GM03348 (cell line): Measurements from ENCODE around the gene NKX1-1.

Experiments
- DNase-seq: peaks from one replicate; pipeline ENCODE4 v3.0.0; 2012; ENCODE audit warnings: low spot score

Gene NKX1-1

DNA sequence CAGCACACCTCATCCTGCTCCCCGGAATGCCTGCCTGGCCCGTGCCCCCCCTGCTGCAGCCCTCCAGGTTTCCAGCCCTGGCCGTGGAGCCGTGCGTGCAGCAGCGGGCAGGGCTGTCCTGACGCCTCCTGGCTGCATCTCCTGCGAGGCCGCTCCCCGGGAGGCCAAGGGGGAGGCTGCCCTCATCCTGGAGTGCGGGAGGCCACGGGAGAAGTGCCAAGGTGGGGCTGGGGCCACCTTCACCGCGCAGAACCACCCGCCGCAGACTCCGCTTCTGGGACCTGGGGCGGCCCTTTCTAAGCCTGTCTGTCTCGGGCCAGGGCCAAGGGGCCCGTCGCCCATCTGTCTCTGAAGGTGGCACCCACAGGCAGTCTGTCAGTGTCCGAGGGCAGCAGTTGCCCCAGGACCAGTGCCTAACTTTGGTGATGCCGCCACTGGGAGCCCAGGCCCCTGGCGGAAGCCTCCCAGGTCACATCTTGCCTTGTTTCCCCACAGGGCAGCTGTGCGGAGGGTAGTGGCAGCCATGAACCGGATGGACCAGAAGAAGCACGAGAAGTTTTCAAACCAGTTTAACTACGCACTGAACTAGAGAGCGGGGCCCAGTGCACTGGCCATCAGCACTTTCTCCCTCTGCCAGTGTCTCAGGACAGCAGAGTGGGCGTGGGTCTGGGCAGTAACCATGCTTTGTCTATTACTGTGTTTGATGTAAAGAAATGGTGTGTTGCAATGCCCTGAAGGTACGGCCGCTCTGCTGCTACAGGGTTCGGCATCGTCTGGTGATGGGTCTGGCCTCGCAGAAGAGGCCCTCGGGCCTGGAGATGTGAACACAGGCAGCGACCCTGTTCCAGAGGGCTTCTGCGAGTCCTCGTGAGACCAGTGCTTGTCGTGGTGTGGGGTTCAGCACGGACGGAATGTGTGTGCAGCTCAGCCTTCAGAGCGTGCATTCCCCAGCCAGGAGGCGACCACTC, 20.6 kb downstream of the NKX1-1 start:
- DNase-seq = no peak

DNA sequence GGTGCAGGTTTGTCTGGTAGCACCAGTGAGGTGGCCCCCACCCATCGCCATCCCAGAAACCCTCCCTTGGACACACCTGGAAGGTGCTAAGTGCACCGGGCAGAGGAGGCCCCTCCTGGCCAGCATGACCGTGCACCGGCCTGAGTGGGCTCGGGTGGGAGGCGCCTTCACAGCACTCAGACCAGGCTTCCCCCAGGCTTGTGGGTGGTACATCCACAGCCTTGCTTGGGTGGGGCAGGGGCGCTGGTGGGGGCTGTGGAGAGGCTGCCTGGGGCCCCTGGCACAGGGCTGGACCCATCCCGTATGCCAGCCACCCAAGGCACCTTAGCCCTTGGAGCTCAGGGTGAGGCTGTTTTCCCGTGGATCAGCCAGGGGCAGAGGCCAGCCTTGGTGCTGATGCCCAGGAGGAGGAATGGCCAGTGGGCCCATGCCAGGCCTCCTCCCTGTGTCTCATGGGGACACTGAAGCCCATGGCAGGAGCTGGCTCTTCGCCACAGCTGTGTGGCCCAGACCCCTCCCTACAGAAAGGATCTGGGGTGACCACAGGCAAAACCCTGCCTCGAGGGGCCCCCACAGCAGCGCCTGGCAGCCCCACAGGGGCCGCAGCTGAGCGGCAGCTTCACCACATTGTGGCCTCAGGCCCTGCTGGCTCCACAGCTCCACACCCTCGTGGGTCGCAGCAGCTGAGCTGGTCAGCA, 21.4 kb downstream of the NKX1-1 start:
- DNase-seq = no peak

DNA sequence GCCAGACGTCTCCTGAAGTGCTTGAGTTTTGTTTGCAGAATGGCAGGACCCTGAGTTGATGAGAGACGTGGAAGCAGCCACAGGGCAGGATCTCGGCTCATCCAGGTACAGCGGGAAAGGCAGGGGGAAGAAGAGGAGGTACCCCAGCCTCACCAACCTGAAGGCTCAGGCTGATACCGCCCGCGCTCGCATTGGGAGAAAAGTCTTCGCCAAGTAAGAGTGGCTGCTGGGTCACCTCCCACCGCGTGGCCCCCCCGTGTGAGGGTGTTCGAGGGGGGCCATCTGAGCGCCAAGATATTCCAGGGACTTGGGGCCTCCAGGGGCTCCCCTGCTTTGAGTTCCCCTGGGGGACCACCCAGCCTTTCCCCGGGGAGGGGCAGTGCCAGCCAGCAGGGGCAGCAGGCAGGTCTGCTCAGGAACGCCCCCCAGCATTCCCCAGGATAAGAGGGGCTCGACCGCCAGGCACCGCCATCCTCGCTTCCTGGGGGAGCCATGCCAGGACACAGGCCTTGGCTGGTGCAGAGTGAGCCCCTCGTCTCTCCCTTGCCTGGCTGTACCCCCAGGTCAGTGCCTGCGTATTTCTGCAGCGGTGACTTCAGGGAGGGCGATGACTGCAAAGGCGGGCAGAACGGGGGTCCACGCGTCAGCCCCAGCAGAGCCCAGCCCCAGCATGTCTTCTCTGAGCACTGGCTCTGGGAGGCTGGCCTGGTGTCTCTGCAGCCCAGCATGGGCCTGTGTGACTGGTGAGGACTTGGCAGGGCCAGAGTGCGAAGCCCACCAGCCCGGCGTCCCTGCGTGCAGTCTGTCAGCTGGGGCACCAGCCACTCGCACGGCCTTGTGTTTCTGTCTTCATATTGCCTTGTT, 22.3 kb downstream of the NKX1-1 start:
- DNase-seq = no peak

DNA sequence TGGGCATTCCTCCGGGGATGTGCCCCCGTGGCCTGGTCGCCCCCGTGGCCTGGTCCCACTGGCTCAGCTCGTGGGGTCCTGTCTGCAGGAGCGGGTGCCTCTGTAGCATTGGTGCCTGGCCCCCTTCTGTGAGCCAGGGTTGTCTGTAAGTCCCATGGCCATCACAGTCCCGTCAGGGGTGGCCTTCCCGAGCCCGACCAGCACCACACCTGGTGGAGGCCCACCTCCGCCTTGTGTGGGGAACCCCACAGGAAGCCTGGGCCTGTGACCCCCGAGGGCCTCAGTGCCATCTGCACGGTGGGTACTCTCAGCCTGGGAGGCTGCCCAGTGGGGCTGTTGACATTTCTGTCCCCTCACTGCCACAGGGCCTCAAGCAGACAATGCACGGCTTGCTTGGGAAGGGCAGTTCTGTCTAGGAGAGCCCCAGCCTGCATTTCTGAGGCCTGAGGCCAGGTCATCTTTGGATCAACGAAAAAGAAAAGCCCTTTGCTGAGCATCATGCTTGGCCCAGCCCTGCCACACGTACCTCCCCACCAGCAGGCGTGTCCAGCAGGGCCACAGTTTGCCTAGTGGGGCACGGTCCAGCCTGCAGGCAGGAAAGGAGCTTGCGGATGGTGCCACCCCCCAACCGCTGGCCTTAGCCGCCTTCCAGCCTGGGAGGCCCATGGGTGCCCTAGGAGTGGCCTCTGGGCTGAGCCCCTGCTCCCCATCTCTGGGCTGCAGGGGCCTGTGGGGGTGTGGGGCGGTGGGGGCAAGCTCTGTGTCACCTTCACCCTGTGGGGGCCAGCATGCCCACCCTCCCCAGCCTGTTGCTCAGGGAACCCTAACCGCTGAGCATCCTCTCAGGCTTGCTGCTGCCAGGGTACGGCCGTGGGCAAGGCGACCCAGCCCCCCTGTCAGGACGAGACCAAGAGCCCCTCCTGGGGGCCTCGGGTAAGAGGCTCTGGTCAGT, 23.2 kb downstream of the NKX1-1 start:
- DNase-seq = no peak

DNA sequence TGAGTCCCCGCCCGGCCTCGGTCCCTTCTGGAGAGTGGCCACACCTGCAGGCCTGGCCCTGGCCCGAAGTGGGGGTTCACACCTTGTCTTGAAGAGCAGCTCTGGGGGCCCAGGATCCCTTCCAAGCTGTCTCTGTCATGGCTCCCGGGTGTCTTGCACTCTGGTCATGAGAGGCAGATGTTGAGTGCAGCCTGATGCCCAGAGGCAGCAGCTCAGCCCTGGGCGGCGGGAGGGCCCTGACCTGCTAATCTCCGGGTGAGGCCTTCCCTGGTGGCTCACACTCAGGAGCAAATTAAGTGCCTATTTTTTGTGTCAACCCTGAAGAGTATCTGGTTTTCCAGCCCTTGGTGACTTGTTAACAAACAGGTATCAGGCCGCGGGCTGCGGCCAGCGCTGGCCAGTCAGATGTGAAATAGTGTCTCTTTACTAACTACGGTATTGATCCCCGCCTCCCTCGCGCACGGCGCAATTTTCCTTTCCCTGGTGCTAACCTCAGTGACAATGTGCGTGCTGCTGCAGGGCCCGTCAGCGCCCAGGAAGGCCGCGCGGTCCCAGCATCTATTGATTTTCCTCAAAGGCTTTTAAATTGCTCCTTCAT, 24.2 kb downstream of the NKX1-1 start:
- DNase-seq = no peak

DNA sequence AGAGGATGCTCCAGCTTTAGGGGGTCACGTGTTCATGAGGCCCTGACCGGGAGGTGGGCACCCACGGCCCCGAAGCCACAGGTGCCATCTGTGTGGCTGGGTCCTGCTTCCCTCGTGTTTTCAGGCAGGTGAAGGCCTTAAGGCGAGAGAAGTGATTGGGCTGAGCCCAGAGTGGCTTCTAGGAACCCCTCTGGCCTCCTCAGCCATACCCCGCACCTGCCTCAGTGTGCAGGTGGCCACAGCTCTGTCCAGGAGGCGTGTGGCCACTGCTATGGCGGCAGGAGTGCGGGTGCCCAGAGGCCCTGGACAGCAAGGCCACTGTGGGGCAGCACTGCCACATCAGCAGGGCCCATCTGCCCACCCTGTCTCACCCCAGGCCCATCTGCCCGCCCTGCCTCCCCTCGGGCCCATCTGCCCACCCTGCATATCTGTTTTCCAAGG, 25.0 kb downstream of the NKX1-1 start:
- no peak for DNase-seq

DNA sequence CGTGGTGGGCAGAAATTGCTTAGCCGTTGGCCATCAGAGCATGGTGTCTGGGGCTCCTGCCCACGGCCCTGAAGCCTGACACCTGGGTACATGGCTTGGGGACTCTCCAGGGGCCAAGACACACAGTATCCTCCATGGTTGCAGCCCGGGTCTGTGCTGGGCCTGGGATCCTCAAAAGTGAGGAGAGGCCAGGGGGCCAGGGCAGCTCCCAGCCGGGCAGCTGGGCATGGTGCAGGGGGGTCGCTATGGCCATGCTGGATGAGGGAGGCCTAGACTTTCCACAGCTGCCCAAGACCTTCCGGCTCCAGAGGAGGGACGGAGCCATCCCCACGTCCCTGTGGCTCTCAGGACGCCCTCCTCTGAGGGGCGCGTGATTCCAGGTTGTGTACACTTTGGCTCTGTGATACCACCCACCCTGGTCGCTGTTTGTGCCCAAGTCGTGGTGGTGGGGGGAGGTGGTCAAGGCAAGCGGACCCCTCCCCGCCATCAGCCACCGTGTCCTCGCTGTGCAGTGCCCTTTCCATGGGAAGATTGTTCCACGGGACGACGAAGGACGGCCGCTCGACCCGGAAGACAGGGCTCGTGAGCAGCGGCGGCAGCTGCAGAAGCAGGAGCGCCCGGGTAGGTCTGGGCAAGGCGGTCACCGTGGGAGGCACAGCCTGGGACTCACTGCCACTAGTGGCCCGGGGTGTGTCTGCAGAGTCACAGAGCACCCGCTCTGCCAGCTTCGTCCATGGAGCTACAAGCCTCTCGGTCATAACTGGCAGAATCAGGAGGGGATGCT, 25.7 kb downstream of the NKX1-1 start:
- no peak for DNase-seq

DNA sequence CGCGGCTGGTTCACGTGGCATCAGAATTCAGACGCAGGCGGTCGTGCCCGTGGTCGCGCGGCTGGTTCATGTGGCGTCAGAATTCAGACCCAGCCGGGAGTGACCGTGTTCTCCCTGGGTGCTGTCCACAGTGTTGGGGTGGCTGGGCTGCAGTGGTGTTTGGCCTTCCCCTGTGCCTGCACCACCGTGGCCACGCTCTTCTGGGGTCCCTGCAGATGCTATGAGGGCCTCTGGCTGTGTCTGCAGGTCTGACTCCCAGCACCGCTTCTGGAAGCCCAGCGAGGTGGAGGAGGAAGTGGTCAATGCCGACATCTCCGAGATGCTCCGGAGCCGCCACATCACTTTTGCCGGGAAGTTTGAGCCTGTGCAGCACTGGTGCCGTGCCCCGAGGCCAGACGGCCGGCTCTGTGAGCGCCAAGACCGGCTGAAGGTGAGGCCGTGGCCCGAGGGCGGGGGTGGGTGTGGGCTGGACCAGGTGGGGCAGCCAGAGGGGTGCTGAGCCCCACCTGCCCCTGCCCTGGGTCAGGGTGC, 26.4 kb downstream of the NKX1-1 start:
- no peak for DNase-seq

DNA sequence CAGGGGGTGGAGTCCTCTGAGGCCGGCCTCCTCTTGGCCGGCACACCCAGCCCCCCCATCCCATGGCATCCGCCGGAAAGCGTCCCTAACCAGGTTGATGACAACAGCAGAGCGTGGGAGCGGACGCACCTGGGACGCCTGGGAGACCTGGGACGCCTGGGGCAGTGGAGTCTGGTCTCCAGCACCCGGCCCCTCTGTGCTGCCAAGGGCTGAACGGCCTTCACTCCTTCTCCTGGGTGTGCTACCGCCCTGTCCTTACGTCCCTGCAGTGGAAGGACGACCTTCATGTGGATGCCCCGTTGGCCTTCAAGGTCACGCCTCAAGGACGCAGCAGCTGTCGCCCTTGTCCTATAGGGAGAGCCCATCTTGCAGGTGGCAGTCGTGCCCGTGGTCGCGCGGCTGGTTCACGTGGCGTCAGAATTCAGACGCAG, 26.9 kb downstream of the NKX1-1 start:
- DNase-seq = no peak

DNA sequence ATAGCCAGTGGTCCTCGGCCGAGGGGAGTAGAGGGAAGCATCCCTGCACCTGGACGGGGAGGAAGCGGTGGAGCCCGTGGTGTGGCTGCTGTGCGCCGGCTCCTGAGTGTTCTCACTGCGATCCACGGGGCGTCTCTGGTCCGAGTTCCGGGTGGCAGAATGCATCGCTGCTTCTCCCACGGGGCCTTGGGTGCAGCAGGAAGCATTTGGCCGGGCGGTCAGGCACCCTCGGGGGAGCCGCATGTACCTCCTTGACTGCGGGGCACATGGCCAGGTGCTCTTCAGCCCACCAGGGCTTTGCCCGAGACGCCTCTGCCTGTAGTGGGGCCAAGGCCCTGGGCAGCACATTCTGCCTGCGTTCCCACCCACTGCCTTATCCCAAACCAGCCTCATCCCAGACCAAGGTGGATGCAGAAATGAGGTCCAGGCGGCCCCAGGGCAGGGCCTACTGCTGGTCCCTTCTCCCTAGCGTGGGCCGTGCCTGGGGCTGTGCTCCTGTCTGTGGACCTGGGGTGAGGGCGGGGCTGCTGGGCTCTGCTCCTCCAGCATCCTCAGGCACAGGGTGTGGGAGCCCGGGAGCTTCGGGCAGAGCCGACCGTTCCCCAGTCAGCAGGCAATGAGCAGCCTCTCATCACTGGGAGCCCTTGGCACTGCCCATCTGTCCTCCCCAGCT, 27.5 kb downstream of the NKX1-1 start:
- DNase-seq = no peak

DNA sequence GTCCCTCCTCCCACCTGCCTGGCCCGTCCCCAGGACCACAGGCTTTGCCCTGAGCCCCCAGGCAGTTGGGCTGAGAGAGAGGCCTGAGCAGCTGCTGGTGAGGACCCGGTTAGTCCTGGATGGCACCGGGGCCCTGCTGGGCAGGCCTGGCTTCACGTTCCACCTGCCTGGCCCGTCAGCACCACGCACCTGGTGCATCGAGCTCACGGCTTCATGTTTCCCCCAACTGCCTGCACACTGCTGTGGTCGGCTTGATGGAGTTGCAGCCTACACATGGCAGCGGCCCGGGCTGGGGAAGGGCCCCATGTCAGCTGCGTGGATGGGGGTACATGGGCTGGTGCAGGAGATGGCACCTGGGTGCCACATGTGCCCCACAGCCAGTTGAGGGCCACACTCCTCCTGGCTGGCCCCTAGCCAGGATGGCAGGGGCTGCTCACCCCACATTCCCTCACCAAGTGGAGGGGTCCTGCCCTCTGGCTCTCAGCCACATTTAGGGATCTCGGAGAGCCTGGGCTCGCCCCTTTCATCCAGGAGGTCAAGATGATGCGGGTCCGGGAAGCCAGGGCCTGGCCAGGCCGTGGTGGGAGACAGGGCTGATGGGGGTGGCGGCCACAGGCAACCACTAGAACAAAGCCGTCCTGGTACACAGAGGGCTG, 28.5 kb downstream of the NKX1-1 start:
- DNase-seq = no peak

DNA sequence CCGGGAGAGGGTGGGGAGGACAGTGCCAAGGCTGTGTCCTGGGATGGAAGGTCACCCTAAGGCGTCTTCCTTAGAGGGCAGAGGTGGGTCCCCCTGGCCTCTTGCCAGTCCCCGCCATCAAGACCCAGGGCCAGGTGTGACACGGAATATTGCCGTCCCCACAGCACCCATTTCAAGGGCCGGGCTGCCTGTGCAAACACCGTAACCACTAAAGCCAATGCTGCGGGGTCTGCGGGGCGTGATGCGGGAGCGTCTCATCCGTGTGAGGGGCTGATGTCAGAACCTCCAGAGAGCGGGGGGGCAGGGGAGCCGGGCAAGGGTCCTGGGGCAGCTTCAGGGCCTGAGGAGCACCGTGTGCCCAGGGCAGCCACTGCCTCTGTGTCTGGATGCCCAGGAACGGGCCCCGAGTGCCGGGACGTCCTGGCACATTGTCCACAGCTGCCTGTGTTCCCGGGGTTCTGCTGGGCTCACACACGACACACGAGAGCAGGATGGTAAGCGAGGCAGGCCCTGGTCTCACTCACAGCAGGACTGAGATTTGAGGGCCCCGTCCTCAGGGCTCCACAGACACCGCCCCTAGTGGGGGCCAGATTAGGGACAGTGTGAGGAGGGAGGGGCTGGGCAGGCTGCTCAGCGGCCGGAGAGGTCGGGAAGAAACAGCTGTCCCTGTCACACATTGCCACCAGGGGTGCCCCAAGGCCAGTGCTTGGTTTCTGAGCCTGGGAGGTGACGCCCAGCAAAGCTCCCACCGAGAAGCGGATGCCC, 29.2 kb downstream of the NKX1-1 start:
- DNase-seq = no peak

DNA sequence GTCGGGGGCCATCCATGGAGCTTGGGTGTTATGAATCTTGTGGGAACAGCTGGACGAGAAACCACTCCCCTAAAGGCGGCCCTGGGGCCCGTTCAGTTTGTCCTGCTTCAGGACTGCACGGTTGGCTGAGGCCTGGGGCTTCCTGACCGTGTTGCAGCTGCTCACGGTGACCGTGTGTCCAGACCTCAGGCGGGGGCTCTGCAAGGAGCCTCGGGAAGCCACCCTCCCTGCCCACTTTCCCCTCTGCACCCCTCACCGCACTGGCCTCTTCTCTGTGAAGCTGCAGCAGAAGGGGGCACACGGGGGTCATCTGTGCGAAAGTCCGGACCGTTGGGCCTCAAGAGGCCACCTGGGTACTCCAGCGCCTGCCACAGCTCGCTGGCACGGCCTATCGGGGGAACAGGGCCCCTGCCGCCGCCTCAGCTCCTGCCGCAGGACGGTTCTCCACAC, 29.8 kb downstream of the NKX1-1 start:
- no peak for DNase-seq

DNA sequence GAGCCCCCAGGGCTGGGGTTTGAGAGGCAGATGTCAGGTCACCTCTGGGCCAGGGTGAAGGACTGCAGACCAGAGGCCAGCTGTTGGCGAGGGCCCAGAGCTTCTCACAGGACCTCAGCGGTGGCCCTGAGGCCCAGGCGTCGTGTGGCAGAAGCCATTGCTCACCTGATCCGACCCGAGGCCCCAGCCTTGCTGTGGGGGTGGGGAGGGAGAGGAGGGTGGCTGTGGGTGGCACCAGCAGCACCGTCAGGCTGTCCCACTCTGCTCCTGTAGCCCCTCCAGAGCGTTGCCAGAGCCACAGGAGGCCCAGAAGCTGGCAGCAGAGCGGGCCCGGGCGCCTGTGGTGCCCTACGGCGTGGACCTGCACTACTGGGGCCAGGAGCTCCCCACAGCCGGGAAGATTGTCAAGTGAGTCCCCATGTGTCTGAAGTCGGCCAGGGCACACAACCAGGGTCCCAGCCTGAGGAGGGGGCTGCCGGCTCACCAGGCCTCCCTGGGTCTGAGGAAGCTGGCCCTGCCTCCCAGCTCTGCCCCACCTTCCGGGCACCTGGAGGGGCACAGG, 30.4 kb downstream of the NKX1-1 start:
- DNase-seq = no peak

DNA sequence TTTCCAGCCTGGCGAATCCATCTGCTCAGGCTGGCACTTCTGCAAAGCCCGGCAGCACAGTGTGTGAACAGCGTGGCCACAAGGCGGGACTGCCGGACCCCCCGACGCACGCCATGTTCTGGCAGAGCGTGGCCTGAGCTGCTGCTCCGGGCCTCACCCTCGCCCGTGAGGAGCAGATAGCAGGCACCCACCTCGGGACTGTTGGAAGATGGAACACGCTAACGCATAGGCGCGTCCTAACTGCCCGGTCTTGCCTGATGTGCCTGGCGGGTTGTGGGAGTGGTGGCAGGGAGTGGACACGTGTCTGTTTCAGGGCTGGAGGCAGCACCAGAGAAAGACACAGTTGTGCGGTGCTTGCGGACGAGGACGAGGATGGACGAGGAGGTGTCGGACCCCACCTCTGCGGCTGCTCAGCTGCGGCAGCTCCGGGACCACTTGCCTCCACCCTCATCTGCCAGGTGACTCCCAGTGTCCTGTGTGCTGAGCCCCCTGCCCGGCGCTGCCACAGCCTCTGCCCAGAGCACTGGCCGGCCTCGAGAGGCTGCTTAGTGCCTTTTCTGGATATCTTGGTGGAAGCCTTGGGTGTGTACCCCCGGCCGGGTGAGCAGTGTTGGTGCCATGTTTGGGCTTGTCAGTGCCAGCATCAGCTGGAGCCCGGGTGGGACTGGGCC, 31.1 kb downstream of the NKX1-1 start:
- DNase-seq = no peak

DNA sequence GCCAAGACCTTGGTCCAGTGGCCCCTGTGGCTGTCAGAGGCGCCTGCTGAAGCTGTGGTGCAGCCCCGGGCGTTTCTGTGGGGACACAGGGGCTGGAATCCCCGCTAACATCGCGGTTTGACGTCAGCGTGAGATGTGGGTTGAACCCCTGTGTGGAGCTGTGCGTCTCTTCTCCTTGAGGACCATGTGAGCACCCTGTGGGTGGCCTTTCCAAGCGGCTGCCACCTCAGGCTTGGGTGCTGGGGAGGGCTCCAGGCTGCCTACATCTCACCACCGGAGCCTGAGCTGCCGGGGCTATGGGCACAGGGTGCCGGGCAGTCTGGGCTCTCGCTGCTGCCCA, 31.6 kb downstream of the NKX1-1 start:
- DNase-seq = no peak
